SK-N-MC (cell line): ENCODE measurements around the gene OR11A1.

Source experiments
- DNase-seq: peaks from one replicate; pipeline ENCODE4 v3.0.0-alpha.2; 2011; ENCODE audit warnings: low read depth, low spot score
- H3K27ac ChIP-seq: fragments of 200-600 bp; sonication (generic); 2 replicates; pipeline ENCODE4 v1.5.1; 2016; ENCODE audit warnings: mixed run types
- H3K36me3 ChIP-seq: fragments of 200-600 bp; sonication (generic); 2 replicates; pipeline ENCODE4 v1.6.1; 2017; ENCODE audit warnings: antibody characterized with exemption, low read length, mixed read lengths; ENCODE audit not compliant: insufficient read depth
- H3K4me3 ChIP-seq: fragments of 200-600 bp; sonication (generic); 2 replicates; pipeline ENCODE4 v1.5.1; 2016
- H3K9ac ChIP-seq: fragments of 200-600 bp; sonication (generic); 2 replicates; pipeline ENCODE4 v1.8.0; 2017; ENCODE audit warnings: mixed run types, mixed read lengths; ENCODE audit not compliant: insufficient read length
- H3K9me3 ChIP-seq: fragments of 200-600 bp; sonication (generic); 2 replicates; pipeline ENCODE4 v1.6.1; 2017; ENCODE audit warnings: low read depth, mild to moderate bottlenecking, antibody characterized with exemption, low read length, moderate library complexity, mixed read lengths
- EZH2 ChIP-seq: fragments of 200-600 bp; sonication (generic); IDR thresholded peaks from one replicate; pipeline ENCODE4 v1.6.1; 2017; ENCODE audit warnings: antibody characterized with exemption
- FOXP2 ChIP-seq: optimal IDR thresholded peaks from 2 replicates; pipeline ENCODE3; 2011; ENCODE audit warnings: mild to moderate bottlenecking, moderate library complexity; ENCODE audit not compliant: insufficient read depth; ENCODE audit errors: extremely low read length, control extremely low read depth
- POLR2AphosphoS5 ChIP-seq: IDR thresholded peaks from 2 replicates; pipeline ENCODE4 v1.6.1; 2012; ENCODE audit warnings: mild to moderate bottlenecking, low read depth, low read length, borderline replicate concordance

OR11A1 gene

GRCh38 chr6:29487660-29488059, 30.8 kb upstream of the OR11A1 start, which contains the start of gene MAS1L:
TSS of gene MAS1L (minus strand) at chr6:29487956. CDS start at chr6:29487902, 54 bp downstream.
- TF ChIP-seq EZH2 (no peak), POLR2AphosphoS5 (no peak), FOXP2 (no peak)
- H3K9ac ChIP-seq, result no peak within 1 kb of the TSS
- DNase-seq, result no peak
- no peak within 1 kb of the TSS for H3K27ac ChIP-seq
- no peaks in the 10 kb centered on the region for H3K36me3 ChIP-seq
- no peaks in the 10 kb centered on the region for H3K9me3 ChIP-seq
- no peak within 1 kb of the TSS for H3K4me3 ChIP-seq

GRCh38 chr6:29487131-29487530, 30.3 kb upstream of the OR11A1 start:
- no peak for DNase-seq
- Histone ChIP-seq H3K9me3 (no peaks in the 10 kb centered on the region), H3K9ac (no peak overlapping the region), H3K4me3 (no peak overlapping the region), H3K36me3 (no peaks in the 10 kb centered on the region), H3K27ac (no peak overlapping the region)
- TF ChIP-seq POLR2AphosphoS5 (no peak), EZH2 (no peak), FOXP2 (no peak)

GRCh38 chr6:29486577-29486976, 29.7 kb upstream of the OR11A1 start:
- TF ChIP-seq POLR2AphosphoS5 (no peak), EZH2 (no peak), FOXP2 (no peak)
- Histone ChIP-seq H3K36me3 (no peaks in the 10 kb centered on the region), H3K27ac (no peak overlapping the region), H3K4me3 (no peak overlapping the region), H3K9me3 (no peaks in the 10 kb centered on the region), H3K9ac (no peak overlapping the region)
- DNase-seq, result no peak

GRCh38 chr6:29483735-29484134, 26.9 kb upstream of the OR11A1 start:
- H3K36me3 ChIP-seq, result no peaks in the 10 kb centered on the region
- DNase-seq, result no peak
- H3K9ac ChIP-seq, result no peak overlapping the region
- no peaks in the 10 kb centered on the region for H3K9me3 ChIP-seq
- H3K27ac ChIP-seq, result no peak overlapping the region
- no peak overlapping the region for H3K4me3 ChIP-seq
- TF ChIP-seq FOXP2 (no peak), POLR2AphosphoS5 (no peak), EZH2 (no peak)

- H3K27ac ChIP-seq, result no peak overlapping the region
- no peak overlapping the region for H3K9ac ChIP-seq
- H3K36me3 ChIP-seq, result no peaks in the 10 kb centered on the region
- TF ChIP-seq FOXP2 (no peak), POLR2AphosphoS5 (no peak), EZH2 (no peak)
- DNase-seq, result no peak
- no peaks in the 10 kb centered on the region for H3K9me3 ChIP-seq
- no peak overlapping the region for H3K4me3 ChIP-seq
Measured at GRCh38 chr6:29483186-29483585, 26.3 kb upstream of the OR11A1 start.

- no peak for TF ChIP-seq EZH2
- Histone ChIP-seq H3K36me3 (no peaks in the 10 kb centered on the region), H3K9ac (no peak overlapping the region), H3K27ac (no peak overlapping the region), H3K9me3 (no peaks in the 10 kb centered on the region), H3K4me3 (no peak overlapping the region)
- DNase-seq, result no peak
Measured at GRCh38 chr6:29479560-29479959, 22.7 kb upstream of the OR11A1 start.

GRCh38 chr6:29478740-29479139, 21.9 kb upstream of the OR11A1 start:
- no peak for DNase-seq
- TF ChIP-seq EZH2 (no peak), POLR2AphosphoS5 (no peak), FOXP2 (no peak)
- Histone ChIP-seq H3K36me3 (no peaks in the 10 kb centered on the region), H3K27ac (no peak overlapping the region), H3K9ac (no peak overlapping the region), H3K4me3 (no peak overlapping the region), H3K9me3 (no peaks in the 10 kb centered on the region)

GRCh38 chr6:29477923-29478450, 21.1 kb upstream of the OR11A1 start:
- no peaks in the 10 kb centered on the region for H3K9me3 ChIP-seq
- no peak for DNase-seq

GRCh38 chr6:29474996-29475395, 18.1 kb upstream of the OR11A1 start:
- Histone ChIP-seq H3K9ac (no peak overlapping the region), H3K36me3 (no peaks in the 10 kb centered on the region), H3K4me3 (no peak overlapping the region), H3K9me3 (no peaks in the 10 kb centered on the region), H3K27ac (no peak overlapping the region)
- no peak for DNase-seq
- TF ChIP-seq POLR2AphosphoS5, result no peak
- no peak for TF ChIP-seq EZH2
- no peak for TF ChIP-seq FOXP2

More at GRCh38 chr6:29477923-29478450, 21.1 kb upstream of the OR11A1 start:
- H3K4me3 ChIP-seq, result no peak overlapping the region
- no peak overlapping the region for H3K27ac ChIP-seq
- H3K36me3 ChIP-seq, result no peaks in the 10 kb centered on the region
- no peak overlapping the region for H3K9ac ChIP-seq
- TF ChIP-seq POLR2AphosphoS5 (no peak), EZH2 (no peak), FOXP2 (no peak)
